Suprapubic skin (tissue), 4 donors: Measurements from ENCODE around the gene MUS81.

Experiments used
- EP300 ChIP-seq: sonication (generic); formaldehyde crosslinking; IDR thresholded peaks from one replicate; pipeline ENCODE4 v1.6.1; 2017; ENCODE audit warnings: antibody characterized with exemption
- POLR2AphosphoS5 ChIP-seq, 3 donors: sonication (generic); formaldehyde crosslinking; IDR thresholded peaks; one replicate each; pipeline ENCODE4 v1.6.1; 2017; ENCODE audit warnings: antibody characterized with exemption in 3 of 3
- TF ChIP-seq, protein P1 (sequence below), 2 donors: fragments of 200-600 bp in 1 of 2; fragments of 450-650 bp in 1 of 2; sonication (generic) in 1 of 2; IDR thresholded peaks; one replicate each; pipeline ENCODE4 v1.5.1; 2016 to 2019; ENCODE audit warnings: antibody characterized with exemption in 2 of 2, mild to moderate bottlenecking in 1 of 2, moderate library complexity in 1 of 2

DNA sequence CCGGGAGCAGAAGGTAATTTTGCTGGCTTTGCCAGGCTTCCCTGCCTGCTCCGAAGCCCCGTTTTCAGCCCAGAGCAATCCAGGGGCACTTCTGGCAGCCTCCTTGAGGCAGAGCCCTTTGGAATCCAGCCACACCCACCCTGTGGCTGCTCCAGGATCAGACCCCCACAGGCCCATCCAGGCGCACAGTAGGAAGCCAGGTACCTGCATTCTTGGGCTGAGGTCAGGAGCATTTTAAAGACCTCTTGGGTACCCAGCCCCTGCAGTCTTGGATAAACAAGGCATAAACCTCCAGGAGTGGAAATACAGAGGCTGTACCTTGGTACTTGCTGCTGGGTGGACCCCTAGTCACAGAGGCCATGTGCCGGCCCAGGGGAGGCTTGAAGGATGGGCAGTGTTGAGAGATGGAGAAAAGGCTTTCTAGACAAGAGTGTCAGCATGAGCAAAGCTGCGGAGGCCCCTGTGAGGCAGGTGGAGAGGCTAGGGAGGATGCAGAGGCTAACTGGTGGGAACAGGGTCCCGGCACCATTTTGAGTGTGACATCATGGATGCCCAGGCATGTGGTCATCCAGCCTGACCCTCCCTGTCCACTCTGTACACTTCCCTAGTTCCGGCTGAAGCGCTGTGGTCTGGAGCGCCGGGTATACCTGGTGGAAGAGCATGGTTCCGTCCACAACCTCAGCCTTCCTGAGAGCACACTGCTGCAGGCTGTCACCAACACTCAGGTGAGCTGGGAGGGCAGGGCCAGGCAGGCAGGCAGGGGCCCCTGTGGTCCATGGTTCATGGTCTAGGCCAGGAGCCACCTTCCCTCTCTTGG is 3.9 kb downstream of the MUS81 start:
- TF ChIP-seq, protein P1, sequence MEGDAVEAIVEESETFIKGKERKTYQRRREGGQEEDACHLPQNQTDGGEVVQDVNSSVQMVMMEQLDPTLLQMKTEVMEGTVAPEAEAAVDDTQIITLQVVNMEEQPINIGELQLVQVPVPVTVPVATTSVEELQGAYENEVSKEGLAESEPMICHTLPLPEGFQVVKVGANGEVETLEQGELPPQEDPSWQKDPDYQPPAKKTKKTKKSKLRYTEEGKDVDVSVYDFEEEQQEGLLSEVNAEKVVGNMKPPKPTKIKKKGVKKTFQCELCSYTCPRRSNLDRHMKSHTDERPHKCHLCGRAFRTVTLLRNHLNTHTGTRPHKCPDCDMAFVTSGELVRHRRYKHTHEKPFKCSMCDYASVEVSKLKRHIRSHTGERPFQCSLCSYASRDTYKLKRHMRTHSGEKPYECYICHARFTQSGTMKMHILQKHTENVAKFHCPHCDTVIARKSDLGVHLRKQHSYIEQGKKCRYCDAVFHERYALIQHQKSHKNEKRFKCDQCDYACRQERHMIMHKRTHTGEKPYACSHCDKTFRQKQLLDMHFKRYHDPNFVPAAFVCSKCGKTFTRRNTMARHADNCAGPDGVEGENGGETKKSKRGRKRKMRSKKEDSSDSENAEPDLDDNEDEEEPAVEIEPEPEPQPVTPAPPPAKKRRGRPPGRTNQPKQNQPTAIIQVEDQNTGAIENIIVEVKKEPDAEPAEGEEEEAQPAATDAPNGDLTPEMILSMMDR (IDR thresholded peaks at IDR 0.05) = no peak
- TF ChIP-seq EP300 (no peak), POLR2AphosphoS5 (IDR thresholded peaks at IDR 0.05) (no peak)
